Measurements from ENCODE around the gene SMU1. TPM values are rescaled to one million over a fixed set of nuclear protein-coding genes. Genes with fewer than 3 reads are reported as not detected.
"Not testable (repeated sequence)": the region's sequence is repeated elsewhere in the genome, so short reads cannot be mapped to it uniquely, and the experiment has no call there.

SMU1 gene
- total RNA-seq, 1 experiment from 2014 or later = 43.9 TPM

GRCh38 chr9:33105959-33106358 is 29.5 kb upstream of the SMU1 start:
- DNase-seq (ENCODE audit: low read depth) = no peak

GRCh38 chr9:33105504-33105903 is 29.0 kb upstream of the SMU1 start:
- no peak for DNase-seq (ENCODE audit: low read depth)

DNA sequence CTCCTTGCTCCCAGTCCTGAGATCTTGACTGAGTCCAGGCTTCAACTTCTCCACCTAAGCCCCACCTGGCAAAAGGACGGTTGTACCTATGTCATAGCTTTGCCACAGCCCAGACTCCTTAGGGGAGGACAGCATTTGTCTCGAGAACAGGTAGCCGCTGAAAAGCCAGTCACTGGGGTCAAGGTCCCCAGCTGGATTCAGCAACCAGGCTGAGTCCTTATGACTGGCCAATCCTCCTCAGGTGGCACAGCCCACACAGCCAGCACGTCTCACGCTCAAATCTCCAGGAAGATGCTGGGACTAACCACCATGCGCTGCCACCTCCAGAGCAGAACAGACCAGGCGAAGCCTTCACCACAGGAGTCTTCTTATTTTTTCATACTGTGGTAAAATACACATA is 27.9 kb upstream of the SMU1 start:
- DNase-seq (ENCODE audit: low read depth) = no peak

DNA sequence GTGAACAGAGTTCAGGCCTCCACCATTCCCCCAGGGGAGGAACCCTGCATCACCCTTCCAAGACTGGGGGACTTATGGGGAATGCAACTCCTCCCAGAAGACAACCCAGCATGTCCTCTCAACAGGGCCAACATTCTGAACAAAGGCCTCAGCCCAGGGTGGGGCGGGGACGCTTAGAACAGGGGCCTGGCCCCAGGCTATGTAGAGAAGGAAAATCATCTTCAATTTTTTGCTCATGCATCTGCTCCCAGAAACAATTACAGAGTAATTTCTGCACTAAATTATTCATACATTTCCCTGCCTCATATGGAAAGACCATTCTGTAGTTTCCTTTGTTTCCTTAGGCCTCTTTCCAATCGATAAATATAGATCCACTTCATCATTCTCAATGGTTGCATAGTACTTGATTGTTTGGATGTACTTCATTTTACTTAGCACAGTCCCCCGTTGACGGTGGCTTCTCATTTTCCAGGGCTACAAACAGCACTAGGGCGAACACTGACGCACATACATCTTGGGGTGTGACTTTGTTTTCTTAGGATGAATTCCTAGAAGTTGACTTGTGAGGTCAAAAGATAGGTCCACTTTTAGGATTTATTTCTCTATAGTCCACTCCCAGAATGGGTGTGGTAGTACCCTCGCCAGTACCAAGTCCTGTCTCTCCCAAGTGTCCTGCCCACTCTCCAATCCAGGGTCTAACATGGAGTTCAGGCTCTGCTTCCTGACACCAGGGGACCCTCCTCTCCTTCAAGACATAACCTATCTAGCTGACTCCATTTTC is 27.2 kb upstream of the SMU1 start:
- no peak for DNase-seq (ENCODE audit: low read depth)

DNA sequence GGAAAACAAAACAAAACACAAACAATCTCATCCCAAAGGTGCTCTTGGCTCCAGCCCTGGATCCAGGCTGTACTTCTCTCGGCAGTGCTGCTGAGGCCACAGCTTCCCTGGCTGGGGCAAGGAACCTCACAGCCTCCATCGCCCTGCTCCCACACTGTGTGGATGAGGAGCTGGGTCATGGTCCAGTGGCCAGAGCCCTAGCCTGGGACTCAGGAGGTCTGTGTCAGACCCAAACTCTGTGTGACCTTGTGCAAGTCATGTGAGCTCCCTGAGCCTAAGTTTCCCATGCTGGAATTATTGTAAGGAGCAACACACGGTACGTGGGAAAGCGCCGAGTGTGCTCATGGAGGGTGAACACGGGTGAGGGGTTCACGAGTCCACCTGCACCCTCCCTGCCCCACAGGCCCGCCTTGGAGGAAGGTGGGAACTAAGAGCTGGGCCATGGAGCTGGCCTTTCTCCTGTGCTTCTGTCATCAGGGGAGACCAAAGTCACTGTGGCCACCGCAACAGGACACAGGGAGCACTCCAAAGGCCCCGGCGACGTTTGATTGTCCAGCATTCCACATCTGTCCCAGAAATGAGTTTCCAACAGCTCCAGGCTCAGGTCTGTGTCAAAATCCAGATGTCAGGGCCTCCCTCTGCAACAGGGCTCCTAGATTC is 26.2 kb upstream of the SMU1 start:
- no peak for DNase-seq (ENCODE audit: low read depth)

DNA sequence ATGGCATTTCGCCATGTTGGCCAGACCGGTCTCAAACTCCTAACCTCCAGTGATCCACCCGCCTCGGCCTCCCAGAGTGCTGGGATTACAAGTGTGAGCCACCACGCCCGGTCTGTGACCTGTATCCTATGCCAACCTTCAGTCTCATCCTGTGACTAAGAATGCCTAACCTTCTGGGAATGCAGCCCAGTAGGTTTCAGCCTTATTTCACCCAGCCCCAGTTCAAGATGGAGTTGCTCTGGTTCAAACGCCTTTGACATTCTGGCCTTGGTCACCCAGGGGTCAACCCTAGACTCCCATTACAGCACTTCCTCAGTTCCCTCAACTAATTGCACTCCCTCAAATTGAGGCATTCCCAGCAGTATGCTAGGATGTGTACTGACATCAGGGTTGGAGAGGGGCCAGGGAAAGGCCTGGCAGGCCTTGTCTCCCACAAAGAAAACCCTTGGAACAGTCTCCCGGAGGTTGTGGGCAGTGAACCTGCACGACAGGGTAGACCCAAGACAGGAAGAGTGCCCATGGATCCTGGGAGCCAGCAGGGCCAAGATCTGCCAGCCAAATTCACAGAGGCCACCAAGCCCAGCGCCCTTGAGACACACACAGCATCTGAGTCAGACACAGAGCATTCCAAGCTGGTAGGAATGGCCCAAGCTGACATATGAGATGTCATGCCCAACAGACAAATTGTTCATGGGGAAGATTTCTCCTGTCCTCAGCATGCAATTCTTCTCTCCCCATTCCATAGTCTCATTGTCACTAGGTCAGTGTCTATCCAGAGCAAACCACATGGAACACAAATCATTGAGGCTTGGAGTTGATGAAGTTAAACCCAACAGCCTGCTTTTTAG is 24.9 kb upstream of the SMU1 start:
- peak; percentile 79 for DNase-seq (ENCODE audit: low read depth)

GRCh38 chr9:33099754-33100153 is 23.3 kb upstream of the SMU1 start:
- DNase-seq (ENCODE audit: low read depth) = no peak

GRCh38 chr9:33097192-33097591 is 20.7 kb upstream of the SMU1 start:
- no peak for DNase-seq (ENCODE audit: low read depth)

GRCh38 chr9:33092634-33093033 is 16.2 kb upstream of the SMU1 start:
- DNase-seq (ENCODE audit: low read depth) = no peak

GRCh38 chr9:33085672-33086071 is 9.2 kb upstream of the SMU1 start:
- not testable (repeated sequence) for DNase-seq (ENCODE audit: low read depth)

DNA sequence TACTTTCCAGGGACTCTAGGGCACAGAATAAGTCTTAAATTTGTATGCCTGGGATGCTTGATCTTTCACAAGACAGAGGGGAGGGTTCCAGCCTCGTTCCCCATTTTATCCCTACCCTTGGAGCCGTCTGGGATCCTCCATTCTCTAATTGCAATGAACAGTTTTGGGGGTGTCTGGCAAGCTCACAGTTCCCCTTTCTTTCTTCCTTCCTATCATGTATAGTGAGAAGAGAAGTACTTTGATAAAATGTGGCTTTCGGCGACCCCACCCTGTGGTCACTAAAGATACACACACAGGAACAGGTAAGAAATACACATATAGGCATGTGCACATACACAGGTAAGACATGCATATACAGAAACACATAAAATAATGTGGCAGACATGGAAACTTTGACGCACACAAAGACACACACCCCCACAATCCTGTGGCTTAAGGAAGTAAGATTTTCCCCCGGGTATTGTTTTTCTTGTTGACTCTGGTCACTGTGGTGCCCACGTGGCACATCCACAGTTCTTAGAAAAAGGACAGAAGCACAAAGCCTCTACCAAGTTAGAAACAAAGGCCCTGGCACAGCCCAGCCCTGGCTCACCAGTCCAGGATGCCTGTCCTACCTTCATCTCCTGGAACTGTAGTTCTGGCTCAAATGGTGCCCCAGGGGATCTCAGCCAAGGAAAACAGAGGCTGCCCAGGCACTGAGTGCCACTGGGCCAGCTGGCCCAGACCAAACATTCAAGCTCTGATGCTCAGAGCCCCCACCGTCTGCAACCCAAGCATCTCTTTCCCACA is 6.3 kb upstream of the SMU1 start:
- DNase-seq (ENCODE audit: low read depth) = no peak

- no peak for DNase-seq (ENCODE audit: low read depth)
Measured at GRCh38 chr9:33082128-33082527, 5.7 kb upstream of the SMU1 start.

- peak; percentile 86 for DNase-seq (ENCODE audit: low read depth)
Measured at GRCh38 chr9:33081128-33081851, 4.8 kb upstream of the SMU1 start.

DNA sequence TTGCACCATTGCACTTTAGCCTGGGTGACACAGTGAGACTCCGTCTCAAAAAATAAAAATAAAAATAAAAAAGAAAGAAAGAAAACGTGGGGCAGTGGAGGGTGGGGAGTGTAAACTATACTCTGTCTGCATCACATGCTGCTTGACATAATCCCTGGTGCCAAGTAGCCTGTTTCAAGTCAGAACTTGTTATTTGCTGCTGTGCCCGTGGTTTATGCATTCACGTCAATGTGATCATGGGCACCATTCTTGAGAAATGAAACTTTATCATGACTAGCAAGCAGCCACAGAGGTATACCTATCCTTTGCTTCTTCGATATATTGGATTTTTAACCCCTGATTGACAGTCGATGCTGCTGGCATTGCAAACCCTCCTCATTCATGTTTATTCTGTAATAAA is 4.1 kb upstream of the SMU1 start:
- no peak for DNase-seq (ENCODE audit: low read depth)

DNA sequence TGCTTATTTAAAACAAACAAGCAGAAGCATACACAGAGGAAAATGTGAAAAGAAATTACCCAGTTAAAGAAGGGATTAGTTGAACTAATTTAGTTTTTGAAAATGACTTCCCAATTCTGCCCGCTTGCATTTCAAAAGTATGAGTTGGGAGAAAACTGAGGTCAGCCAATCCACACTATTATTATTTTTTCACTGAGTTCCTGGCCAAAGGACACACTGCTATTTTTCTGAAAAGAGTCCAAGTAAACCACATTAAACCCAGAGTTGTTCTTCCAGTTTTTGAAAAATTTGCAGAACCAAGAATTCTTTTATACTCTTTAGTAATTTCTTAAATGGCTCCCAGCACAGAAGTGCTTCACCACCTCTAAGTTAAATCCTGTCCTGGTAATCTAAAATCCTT is 7.5 kb downstream of the SMU1 start:
- DNase-seq (ENCODE audit: low read depth) = no peak

GRCh38 chr9:33065157-33066076 is 11.1 kb downstream of the SMU1 start:
- no peak for DNase-seq (ENCODE audit: low read depth)

DNA sequence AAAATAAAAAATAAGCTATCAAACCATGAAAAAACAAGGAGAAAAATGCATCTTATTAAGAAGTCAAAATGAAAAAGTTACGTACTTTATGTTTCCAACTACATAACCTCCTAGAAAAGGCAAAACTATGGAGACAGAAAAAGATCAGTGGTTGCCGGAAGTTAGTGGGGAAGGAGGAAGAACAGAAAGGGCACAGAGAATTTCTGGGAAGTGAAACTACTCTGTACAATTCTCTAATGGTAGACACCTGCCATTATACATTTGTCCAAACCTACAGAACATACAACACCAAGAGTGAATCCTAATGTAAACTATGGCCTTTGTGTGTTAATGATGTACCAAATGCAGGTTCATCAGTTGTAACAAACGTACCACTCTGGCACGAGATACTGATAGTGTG is 25.3 kb downstream of the SMU1 start:
- no peak for DNase-seq (ENCODE audit: low read depth)

- no peak for DNase-seq (ENCODE audit: low read depth)
Measured at GRCh38 chr9:33049680-33050361, 26.7 kb downstream of the SMU1 start.

DNA sequence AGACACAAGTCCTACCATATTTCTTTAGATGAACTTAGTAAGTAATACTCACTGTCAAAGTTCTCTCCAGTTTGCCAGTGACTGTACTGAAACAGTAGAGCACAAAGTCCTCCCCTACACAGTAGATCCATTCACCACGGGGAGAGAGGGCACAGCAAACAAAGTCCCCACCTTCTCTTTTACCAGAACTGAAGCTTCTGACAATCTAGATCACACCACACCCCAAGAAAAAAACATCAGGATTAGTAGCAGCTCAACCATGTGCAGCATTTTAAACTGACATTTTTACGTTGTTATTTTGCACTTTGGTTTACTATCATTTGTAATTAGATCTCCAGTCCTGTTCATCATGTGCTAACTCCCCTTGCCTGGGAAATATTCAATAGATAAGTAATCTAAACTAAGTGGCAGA is 28.4 kb downstream of the SMU1 start:
- no peak for DNase-seq (ENCODE audit: low read depth)

All from Daoy (cell line).